ENCODE measurements around the gene PUS3.

The PUS3 gene

DNA sequence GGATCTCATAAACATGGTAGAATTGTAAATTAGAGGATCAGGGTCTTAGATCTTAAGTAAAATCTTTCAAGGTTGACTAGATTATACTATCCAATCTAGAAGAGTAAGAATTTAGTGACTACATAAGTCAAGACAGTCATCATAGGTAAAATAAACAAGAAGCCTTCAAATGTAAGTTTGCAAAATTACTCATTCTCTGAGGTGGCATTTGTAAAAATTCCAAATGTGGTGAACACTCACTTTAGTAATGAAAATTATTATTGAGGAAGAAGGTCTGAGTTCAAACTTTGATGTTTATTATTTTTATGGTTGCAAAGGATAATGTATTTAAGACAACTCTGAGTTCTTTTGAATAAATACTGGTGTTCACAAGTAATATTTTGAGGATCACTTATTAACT, 10.9 kb downstream of the PUS3 start:
- Histone ChIP-seq H3K27me3 (ENCODE audit: insufficient read depth, low read depth) (no peaks in the 10 kb centered on the region), H3K36me3 (ENCODE audit: insufficient read depth) (0 out of 2 replicates have a peak, but pooled peaks cover 3% of the 10 kb centered on the region), H4K20me1 (ENCODE audit: insufficient read depth) (no peaks in the 10 kb centered on the region), H3K4me1 (ENCODE audit: low read depth, poor library complexity, severe bottlenecking) (peaks cover 23% of the 10 kb centered on the region), H2AFZ (ENCODE audit: low read depth) (no peak overlapping the region), H3K27ac (no peak overlapping the region), H3K4me3 (IDR thresholded peaks at IDR 0.05; ENCODE audit: insufficient read depth, low read depth, low read length) (no peak overlapping the region), H3K9ac (no peak overlapping the region), H3K79me2 (ENCODE audit: insufficient read depth, low read depth) (peaks cover 38% of the 10 kb centered on the region), H3K4me2 (no peak overlapping the region)
- TF ChIP-seq, protein P1, sequence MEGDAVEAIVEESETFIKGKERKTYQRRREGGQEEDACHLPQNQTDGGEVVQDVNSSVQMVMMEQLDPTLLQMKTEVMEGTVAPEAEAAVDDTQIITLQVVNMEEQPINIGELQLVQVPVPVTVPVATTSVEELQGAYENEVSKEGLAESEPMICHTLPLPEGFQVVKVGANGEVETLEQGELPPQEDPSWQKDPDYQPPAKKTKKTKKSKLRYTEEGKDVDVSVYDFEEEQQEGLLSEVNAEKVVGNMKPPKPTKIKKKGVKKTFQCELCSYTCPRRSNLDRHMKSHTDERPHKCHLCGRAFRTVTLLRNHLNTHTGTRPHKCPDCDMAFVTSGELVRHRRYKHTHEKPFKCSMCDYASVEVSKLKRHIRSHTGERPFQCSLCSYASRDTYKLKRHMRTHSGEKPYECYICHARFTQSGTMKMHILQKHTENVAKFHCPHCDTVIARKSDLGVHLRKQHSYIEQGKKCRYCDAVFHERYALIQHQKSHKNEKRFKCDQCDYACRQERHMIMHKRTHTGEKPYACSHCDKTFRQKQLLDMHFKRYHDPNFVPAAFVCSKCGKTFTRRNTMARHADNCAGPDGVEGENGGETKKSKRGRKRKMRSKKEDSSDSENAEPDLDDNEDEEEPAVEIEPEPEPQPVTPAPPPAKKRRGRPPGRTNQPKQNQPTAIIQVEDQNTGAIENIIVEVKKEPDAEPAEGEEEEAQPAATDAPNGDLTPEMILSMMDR (conservative IDR thresholded peaks at IDR 0.05; ENCODE audit: low read depth, low read length) = no peak

DNA sequence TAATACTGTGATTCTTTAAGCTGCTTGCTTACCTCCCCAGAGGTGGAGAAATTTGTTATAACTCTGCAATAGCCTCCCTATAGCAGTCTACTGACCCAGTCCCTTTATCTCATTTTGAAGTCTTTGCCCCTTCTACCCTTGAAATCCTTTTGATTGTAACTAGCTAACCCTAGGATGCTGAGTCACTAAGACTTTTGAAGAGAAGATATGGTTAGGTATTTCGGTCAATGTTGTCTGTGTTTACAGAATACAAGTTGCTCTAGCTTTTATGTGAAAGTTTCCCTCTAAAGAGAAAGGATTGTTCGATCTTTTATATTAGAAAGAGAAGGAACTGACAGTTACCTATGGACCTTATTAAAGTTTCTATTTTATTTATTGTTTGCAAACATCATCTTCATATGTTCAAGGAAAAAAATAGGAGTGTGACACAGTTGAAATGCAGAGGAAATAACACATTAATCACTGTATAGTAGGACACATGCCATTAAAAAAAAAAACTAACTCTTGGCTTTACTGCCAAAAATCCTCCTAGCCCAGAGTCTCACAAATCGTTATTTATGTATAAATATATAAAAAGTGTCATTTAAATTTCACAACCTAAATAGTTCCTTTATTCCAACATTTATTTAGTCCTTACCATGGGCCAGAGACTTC, 12.4 kb downstream of the PUS3 start:
- Histone ChIP-seq H3K4me3 (IDR thresholded peaks at IDR 0.05; ENCODE audit: insufficient read depth, low read depth, low read length) (no peak overlapping the region), H4K20me1 (ENCODE audit: insufficient read depth) (no peaks in the 10 kb centered on the region), H3K27me3 (ENCODE audit: insufficient read depth, low read depth) (no peaks in the 10 kb centered on the region), H3K79me2 (ENCODE audit: insufficient read depth, low read depth) (peaks cover 26% of the 10 kb centered on the region), H3K36me3 (ENCODE audit: insufficient read depth) (0 out of 2 replicates have a peak, but pooled peaks cover 3% of the 10 kb centered on the region), H2AFZ (ENCODE audit: low read depth) (no peak overlapping the region), H3K4me1 (ENCODE audit: low read depth, poor library complexity, severe bottlenecking) (peaks cover 20% of the 10 kb centered on the region), H3K4me2 (peak overlapping the region; percentile 33; the same call in 1 of the 2 replicates), H3K27ac (no peak overlapping the region), H3K9ac (no peak overlapping the region)
- TF ChIP-seq, protein P1 (conservative IDR thresholded peaks at IDR 0.05; ENCODE audit: low read depth, low read length) = no peak

DNA sequence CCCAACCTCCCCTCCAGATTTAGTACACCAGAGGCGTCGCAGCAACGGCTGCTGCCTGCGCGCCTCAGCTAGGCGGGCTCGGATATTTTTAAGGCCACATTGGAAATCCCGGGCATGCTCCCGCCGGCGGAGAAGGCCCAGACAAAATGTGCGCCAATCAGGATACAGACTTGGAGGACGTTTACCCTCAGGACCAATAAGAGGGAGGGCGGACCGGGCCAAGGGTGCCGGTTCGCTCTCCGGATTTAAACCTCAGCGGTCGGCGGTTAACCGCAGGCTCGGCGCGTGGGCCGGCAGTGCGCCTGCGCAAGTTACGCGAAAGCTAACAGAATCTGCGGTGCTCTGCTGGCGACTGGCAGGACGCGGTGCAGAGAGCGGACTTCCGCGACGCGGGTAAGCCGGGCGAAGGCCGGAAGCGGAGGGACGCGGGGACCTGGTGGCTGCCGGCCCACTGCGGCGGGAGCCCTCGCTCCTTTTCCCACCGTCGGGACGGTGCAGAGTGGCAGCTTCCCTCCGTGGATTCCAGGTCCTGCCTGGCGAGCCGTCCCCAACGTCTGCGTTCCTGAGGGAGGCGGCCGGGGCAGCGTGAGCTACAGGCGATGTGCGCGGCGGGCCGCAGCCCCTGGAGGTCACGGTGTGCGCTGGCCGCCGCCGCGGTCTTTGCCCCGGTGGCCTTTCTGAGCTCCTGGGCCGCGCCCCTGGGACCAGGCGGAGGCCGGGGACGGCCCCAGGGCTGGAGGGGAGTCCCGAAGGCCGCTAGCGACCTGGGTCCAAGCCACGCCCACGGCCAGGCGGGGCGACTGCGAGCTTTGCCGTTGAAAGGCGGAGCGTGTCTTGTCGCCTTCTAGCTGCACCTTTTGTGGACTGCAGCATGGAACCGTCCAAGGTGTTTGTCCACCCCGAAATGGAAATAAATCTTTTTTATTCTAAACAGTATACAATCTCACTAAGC, 15.4 kb downstream of the PUS3 start, which contains the start of gene HYLS1:
HYLS1 (plus strand) TSS at position 296 of the 952 bp plus-strand sequence. CDS start 11,701 bp downstream, outside the sequence.
- Histone ChIP-seq H3K9ac (peak within 1 kb of the TSS; percentile 89), H3K36me3 (ENCODE audit: insufficient read depth) (no peaks in the 10 kb centered on the region), H3K27me3 (ENCODE audit: insufficient read depth, low read depth) (no peaks in the 10 kb centered on the region), H3K4me2 (peak within 1 kb of the TSS; percentile 51; the same call in 1 of the 2 replicates), H3K4me1 (ENCODE audit: low read depth, poor library complexity, severe bottlenecking) (peaks cover 20% of the 10 kb centered on the region), H3K4me3 (IDR thresholded peaks at IDR 0.05; ENCODE audit: insufficient read depth, low read depth, low read length) (no peak within 1 kb of the TSS), H4K20me1 (ENCODE audit: insufficient read depth) (no peaks in the 10 kb centered on the region), H3K27ac (peak within 1 kb of the TSS; percentile 88), H2AFZ (ENCODE audit: low read depth) (peak within 1 kb of the TSS; percentile 66; the same call in 1 of the 2 replicates), H3K79me2 (ENCODE audit: insufficient read depth, low read depth) (peaks cover 26% of the 10 kb centered on the region)
- TF ChIP-seq, protein P1 (conservative IDR thresholded peaks at IDR 0.05; ENCODE audit: low read depth, low read length) = 0 out of 2 replicates have a peak, but pooled peaks have one; percentile 27

DNA sequence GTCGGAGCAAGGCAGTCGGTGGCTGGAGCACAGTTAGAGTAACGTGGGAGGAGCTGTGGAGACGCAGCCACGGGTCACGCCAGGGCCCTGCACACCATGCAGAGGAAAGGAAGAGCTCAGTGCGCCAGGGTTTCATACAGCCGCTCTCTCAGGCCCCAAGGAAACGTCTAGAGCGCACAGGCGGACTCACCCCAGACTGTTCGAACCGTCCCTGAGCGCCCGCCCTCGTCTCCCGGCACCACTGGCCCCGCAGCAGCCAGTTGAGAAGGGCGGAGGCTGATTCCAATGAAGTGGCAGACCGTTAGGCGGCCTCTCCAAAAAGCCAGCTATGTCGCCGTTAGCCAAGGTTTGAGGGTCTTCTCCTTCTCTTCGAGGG, 16.0 kb downstream of the PUS3 start:
- TF ChIP-seq, protein P1 (conservative IDR thresholded peaks at IDR 0.05; ENCODE audit: low read depth, low read length) = no peak
- Histone ChIP-seq H3K79me2 (ENCODE audit: insufficient read depth, low read depth) (peaks cover 26% of the 10 kb centered on the region), H4K20me1 (ENCODE audit: insufficient read depth) (no peaks in the 10 kb centered on the region), H3K36me3 (ENCODE audit: insufficient read depth) (no peaks in the 10 kb centered on the region), H3K27ac (peak overlapping the region; percentile 88), H3K9ac (peak overlapping the region; percentile 89), H3K4me2 (no peak overlapping the region; the same call in 1 of the 2 replicates), H3K4me1 (ENCODE audit: low read depth, poor library complexity, severe bottlenecking) (peaks cover 20% of the 10 kb centered on the region), H2AFZ (ENCODE audit: low read depth) (peak overlapping the region; percentile 18; the same call in 1 of the 2 replicates), H3K4me3 (IDR thresholded peaks at IDR 0.05; ENCODE audit: insufficient read depth, low read depth, low read length) (no peak overlapping the region), H3K27me3 (ENCODE audit: insufficient read depth, low read depth) (no peaks in the 10 kb centered on the region)
